Left cardiac atrium (tissue), 4 donors: ENCODE measurements around the gene MACROD2. TPM values are rescaled to one million over a fixed set of nuclear protein-coding genes. Genes with fewer than 3 reads are reported as not detected.

Experiments used
- ATAC-seq, 2 donors: fragments of 200-7000 bp; cut with Tn5 transposase; one replicate each; pipeline ENCODE4 v1.9.1; 2020; ENCODE audit warnings: mild to moderate bottlenecking in 2 of 2, moderate library complexity in 2 of 2
- DNase-seq: peaks from one replicate; pipeline ENCODE4 v3.0.0-alpha.2; 2020
- intact Hi-C, 2 donors: fragments of 100-400 bp; cut with DNase I; formaldehyde crosslinking; loops; one replicate each; pipeline versions ENCODE4 v1.14.1 to v1.15.1; 2022 to 2023
- total RNA-seq, 2 donors: library from RNA; stranded (reverse); fragmentation: NEBNext Ultra II Directional; extraction: Animal tissue kit (Norgen Biotek cat#: 25700); gene quantifications; one replicate each; pipeline ENCODE4 v1.2.1, GENCODE V29; 2021
- donor health status: DM: no; HTN: yes; CAD: no.
- donor health status: DM: no; HTN: yes; CAD: no; lungs with severe emphysema.
- donor health status: DM: yes; HTN: yes; CAD: no.
- donor health status: Dilated cardiomyopathy.

Gene MACROD2
- total RNA-seq, 2 donors from 2014 or later, result 1.3 to 2.6 TPM

DNA sequence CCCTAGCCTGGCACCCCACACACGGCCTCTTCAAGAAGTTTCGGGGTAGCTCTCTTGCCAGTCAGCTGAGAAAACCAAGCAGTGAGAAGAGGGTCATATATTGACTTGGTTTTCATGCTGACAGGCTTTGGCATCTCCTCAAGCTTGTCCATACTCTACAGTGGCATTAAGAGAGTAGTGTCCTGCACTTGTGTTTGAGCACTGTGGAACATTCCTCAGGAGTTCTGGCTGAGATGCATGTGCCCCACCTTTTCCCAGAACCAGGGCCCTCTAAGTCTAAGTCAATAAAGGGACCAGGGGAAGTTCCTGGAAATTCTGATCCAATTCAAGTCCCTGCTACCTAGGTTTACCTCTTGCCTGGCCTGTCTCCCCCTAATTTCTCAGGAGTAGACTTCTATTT is 886.2 kb downstream of the MACROD2 start:
- no peak for ATAC-seq
- intact Hi-C loops, result no loop called here
- no peak for DNase-seq

DNA sequence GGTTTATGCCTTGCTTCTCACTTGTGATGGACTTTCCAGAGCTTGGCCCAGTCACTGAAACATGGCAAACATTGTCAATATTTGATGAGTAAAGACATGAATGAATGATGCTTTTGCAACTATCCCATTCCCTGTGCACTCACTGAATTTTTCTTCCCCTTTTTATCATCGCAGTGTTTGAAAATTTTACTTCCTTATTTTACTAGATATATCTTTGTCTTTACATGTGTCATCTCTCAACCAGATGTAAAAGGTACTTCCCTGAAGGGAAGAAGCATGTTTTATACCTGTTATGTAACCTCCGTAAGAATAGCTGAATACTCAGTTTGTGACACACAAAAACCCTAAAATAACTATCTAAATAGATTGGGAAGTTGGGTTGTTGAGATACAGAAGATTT is 886.8 kb downstream of the MACROD2 start:
- ATAC-seq, result no peak
- DNase-seq, result no peak
- intact Hi-C loops, result no loop called here

DNA sequence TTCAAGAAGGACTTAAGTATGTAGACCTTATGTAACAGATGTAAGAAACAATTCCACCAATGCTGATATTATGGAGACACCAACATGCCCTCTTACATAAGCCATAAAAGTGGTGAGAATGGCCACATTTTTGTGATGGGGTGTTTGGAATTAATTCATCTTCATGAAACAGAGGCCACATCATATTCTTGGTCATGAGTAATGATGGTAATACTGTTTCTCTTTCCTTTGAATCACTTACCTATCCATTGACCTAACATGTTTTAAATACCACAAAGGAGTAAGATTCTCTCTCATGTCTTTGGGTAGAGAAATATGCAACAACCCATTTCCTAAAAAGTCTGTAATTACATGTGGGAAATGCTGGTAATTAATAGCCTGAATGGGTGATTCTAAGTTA is 887.5 kb downstream of the MACROD2 start:
- intact Hi-C loops, result no loop called here
- ATAC-seq, result no peak
- no peak for DNase-seq

DNA sequence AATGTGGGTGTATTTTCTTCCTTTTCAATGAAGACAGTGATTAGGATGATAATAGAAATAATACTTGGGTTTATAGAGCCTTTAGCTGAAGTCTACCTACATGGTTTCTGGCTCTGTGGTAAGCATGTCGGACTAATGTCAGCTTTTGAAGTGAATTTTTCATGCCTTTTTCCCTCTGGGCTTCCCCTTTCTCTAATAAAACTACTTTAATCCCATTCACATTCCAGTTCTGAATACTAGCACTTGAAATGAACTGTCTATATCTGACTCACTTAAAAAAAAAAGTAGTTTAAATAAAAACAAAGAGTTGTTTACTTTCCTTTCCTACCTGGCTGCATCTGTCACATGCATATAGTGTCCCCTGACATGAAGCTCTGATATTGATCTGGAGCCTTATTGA is 888.0 kb downstream of the MACROD2 start:
- no peak for ATAC-seq
- intact Hi-C loops, result no loop called here
- no peak for DNase-seq

DNA sequence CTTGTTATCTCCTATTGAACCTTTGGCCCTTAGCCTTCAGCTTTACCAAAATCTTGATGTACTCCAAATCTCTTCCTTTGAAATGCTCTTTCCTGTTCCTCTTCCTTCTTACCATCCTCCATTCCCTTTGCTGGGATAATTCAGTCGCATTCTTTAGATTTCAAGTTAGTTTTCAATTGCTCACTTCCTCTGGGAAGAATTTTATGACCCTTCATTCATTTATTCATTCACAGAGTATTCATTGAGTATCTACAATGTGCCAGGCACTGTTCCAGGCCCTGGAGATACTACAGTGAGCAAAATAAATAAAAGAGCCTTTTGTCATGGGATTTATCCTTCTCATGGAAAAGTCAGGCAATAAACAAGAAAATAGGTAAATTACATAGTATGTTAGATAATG is 890.3 kb downstream of the MACROD2 start:
- intact Hi-C loops, result no loop called here
- ATAC-seq (no peak), DNase-seq (no peak)

DNA sequence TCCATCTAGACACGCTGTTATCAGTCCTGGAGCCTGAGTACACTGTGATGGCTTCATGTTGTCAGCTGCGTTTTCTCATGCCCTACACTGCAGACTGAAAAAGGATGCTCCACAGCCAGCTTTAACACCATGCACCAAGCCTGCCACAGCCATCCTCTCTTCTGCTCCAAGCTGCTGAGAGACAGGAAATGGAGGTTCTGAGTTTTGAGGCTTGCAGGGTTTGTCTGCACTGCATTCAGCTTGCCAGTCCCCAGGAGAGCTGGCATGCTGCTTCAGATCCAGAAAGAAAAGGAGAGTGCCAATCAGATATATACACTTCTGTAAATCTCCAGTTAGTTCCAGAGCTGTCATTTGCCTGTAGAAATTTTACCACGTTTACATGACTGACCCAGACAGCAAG is 892.8 kb downstream of the MACROD2 start:
- ATAC-seq (no peak), DNase-seq (no peak)
- intact Hi-C loops, result no loop called here

DNA sequence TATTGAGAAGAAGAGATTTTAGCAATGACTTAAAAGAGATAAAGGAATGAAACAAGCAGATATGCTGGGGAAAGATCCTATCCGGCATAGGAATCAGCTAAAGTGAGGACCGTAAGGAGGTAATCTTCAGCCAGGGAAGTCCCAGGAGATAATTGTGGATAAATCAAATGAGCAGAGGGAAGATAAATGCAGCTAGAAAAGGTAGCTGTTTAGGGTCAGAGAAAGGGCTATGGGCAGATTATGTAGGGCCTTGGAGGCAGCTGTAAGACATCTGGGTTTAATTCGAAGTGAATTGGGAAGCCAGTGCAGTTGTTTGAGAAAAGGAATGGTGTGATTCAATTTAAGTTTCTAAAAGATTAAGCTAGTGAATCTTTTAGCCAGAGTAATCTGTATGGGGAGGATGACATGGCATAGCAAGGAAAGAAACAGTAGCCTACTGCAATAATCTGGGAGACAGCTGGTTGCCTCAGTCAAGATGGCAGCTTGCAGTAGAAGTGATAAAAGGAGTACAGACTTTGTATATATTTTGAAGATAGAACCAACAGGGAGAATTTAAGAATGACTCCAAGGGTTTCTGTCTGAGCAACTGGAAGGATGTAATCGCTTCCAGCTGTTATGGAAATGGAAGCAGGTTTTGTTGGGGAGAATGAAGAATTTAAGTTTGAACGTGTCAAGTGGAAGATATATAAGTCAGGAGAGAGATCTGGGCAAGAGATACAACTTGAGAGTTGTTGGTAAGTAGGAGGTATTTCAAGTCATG is 894.4 kb downstream of the MACROD2 start:
- intact Hi-C loops, result no loop called here
- no peak for ATAC-seq

DNA sequence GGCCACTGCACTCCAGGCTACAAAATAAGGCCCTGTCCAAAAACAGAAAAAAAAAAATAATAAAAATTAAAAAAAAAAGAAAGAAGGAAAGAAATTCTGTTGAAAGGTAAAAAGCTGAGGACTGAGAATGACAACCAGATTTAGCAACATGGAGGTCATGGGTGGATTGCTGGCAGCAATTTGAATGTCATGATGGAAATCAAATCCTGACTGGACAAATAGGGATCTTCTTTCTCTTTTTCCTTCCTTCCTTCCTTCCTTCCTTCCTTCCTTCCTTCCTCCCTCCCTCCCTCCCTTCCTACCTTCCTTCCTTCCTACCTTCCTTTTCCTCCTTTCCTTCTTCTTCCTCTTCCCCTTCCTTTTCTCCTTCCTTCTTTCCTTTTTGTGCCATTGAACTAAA is 895.4 kb downstream of the MACROD2 start:
- ATAC-seq, result no peak
- intact Hi-C loops, result no loop called here
- no peak for DNase-seq

More for the DNA sequence above, 894.4 kb downstream of the MACROD2 start:
- no peak for DNase-seq

DNA sequence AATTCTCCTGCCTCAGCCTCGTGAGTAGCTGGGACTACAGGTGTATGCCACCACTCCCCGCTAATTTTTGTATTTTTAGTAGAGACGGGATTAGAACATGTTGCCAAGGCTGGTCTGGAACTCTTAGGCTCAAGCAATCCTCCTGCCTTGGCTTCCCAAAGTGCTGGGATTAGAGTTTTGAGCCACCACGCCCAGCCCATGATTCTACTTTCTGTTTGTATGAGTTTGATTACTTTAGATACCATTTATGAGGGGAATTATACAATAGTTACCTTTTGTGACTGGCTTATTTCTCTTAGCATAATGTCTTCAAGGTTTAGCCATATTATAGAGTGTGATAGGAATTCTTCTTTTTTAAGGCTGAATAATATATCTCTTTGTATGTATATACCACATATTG is 897.5 kb downstream of the MACROD2 start:
- DNase-seq, result no peak
- intact Hi-C loops, result no loop called here
- no peak for ATAC-seq

DNA sequence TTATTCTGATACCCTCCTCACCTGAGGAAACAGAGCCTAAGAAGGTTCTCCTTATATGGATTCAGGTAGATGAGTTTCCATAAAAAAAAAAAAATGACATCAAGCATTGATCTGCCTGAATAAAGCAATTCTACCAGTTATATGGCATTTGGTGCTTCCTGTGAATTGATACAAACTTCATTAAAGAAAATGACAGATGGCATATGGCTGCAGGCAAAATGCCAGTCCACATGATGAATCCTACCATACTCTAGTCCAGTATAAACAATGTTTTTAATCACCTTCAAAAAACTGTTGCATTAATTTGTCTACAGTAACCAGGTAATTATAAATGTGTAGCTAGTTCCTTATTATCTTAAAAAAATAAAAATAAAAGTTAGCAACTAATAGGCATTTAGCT is 901.3 kb downstream of the MACROD2 start:
- DNase-seq (no peak), ATAC-seq (no peak)
- intact Hi-C loops, result no loop called here

DNA sequence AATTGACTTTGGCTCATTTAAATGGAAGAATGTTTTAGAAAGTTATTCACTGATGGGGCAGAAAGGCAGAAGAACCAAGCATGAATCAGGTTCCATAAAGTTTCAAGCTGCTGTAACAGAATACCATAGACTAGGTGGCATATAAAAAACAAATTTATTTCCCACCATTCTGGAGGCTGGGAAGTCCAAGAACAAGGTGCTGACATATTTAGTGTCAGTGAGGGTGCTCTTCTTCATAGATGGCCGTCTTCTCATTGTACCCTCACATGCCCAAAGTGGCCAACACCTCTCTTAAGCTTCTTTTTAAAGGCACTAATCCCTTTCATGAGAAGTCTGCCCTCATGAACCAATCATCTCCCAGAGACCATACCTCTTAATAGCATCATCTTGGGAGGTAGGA is 902.3 kb downstream of the MACROD2 start:
- DNase-seq (no peak), ATAC-seq (no peak)
- intact Hi-C loops, result no loop called here

DNA sequence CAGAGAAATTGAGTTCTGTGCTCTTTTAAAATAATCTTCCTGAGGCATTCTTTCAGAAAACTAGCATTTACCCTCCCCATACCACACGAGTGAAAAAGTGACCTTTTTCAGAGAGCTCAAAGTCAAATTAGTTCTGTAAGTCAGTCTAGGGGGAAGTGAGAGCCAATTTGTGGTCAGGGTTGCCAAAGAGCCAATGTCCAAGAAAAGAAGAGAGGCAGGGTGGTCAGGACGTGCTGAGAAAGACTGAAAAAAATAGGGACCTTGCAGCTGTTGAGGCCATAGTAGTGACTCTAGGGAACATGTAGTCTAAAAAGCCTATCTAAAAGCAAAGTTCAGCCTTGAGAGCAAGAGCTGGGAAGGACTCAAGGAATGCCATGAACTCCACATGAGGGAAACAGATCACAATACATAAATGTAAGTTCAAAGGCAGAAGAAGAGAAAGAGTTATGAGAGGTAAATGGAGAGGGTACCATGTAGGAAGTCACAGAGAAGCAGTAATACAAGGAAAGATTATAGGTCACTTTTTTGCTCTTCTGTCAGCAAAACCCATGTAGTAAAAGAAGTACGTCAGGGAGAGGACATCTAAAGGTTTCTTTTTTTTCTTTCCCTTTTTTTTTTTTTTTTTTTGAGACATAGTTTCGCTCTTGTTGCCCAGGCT is 907.2 kb downstream of the MACROD2 start:
- intact Hi-C loops, result no loop called here
- DNase-seq, result no peak
- no peak for ATAC-seq

DNA sequence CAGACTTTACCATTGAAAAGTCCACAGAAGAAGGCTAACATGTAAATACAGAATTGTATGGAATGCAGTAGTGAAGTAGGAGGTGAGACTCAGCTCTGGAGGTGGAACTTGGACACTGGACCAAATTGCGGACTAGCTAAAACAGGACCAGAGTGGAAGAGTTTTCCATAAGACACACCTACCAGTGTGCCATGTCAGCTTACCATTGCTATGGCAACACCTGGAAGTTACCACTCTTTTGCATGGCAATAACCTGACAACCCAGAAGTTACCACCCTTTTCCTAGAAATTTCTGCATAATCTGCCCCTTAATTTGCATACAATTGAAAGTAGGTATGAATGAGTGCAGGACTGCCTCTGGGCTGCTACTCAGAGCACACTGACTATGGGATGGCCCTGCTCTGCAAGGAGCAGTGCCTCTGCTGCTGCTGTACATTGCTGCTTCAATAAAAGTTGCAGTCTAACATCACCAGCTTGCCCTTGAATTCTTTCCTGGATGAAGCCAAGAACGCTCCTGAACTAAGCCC is 911.7 kb downstream of the MACROD2 start:
- no peak for ATAC-seq
- intact Hi-C loops, result no loop called here
- no peak for DNase-seq

DNA sequence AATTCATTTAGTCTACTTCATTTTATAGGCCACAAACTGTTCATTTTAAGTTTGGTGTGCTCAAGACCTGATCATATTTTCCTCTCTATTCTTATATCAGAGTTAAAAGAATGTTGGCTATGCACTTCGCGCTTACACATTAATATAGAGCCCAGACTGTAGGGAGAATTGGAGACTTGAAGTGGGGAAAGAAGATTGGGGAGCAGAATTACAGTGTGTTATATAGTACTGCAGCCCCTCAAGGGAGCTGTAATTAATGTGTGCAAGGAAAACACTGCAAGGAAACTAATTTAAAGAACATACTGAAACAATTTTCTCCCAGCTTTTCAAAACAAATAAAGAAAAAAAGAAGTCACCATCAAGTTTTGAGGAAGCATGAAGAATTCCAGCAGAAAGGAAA is 914.8 kb downstream of the MACROD2 start:
- intact Hi-C loops, result no loop called here
- no peak for ATAC-seq
- DNase-seq, result no peak

DNA sequence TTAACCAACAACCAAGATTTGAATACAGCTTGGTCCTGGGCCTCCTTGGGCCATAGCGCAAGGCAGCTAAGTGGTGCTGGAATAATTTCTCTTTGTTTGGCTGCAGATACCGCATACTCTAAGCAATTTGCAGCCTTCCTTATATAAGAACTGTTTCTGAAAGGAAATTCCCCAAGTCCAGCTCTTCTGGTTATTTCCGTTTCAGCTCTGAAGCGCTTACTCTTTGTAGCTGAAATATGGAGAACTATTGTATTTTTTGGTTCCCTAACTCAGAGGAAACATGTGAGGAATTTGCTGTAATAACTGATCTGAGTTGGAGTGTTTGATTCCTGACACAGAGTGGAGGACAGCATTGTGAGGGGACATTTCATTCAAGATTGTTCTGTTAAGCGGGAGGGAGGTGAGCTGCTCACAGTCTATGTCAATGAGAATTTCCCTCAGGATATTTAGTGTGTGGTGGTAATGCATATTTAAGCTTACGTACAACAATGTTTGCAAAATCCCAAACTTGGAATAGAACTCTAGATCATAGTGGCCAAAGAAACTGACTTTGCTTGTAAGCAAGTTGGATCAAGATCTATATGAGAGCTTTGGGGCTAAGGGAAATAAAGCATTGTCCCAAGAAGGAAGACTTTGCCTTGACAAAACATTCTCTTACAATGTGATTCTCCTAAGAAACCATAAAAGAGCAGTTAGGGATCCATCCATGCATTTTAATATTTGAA is 918.7 kb downstream of the MACROD2 start:
- no peak for DNase-seq
- ATAC-seq, result no peak
- intact Hi-C loops, result no loop called here

DNA sequence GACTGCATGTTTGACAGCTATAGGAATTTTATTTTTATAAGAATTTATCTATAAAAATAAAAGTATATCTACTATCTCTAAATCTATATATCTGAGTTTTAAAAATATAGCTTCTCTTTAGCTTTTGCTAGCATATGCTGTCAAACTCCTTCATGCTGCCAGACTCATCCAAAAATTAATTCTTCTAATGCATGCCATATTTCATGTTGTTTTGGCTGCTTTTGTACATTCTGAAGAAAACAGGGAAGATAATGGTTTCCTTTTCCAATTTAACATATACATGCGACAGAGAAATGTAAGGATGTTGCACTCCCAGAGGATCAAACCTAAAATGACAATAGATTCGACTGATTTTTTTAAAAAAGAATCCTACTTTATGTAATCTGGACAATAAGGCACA is 919.3 kb downstream of the MACROD2 start:
- no peak for ATAC-seq
- intact Hi-C loops, result no loop called here
- DNase-seq, result no peak

DNA sequence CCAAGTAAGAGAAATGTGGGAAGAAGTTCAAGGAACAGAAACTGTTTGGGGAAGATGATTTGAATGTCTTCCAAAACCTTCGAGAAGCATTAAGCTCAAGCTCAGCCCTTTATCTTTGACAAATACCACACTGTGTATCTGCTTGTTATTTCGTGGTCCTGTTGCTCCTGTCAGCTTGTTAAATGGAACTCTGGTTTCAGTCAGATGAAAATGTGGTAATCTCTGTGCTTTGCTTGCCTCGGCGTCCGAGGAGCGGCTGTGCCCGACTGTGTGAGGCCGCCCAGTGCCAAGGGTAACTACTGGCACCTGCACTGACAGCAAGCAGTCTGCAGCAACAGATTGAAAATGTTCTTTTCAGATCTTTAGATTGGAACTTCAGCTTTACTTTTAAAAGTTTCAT is 920.0 kb downstream of the MACROD2 start:
- intact Hi-C loops, result no loop called here
- no peak for DNase-seq

DNA sequence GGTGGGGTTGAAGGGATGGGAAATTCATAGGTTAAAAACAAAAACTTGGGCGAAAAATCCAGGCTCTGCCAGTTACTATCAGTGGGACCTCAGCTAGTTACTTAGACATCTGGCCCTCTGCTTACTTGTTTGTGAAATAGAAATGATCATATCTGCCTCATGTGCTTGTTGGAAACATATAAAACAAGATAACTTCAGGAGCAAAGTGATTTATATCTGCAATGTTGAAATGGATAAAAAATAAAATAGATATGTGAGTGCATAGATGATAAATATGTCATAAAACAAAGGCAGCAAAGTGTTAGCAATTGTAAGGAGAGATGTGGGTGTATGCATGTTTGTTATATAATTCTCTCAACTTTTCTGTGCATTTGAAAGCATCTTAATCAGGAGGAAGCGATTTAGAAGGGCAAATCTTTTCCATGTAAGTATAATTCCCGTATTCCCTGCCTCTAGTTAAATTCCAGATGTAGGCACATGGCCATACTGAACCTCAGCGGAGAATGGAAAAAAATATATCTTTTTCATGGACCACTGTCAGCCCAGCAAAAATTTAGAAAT is 921.1 kb downstream of the MACROD2 start:
- intact Hi-C loops, result no loop called here
- no peak for DNase-seq

More for the DNA sequence above, 920.0 kb downstream of the MACROD2 start:
- no peak for ATAC-seq

DNA sequence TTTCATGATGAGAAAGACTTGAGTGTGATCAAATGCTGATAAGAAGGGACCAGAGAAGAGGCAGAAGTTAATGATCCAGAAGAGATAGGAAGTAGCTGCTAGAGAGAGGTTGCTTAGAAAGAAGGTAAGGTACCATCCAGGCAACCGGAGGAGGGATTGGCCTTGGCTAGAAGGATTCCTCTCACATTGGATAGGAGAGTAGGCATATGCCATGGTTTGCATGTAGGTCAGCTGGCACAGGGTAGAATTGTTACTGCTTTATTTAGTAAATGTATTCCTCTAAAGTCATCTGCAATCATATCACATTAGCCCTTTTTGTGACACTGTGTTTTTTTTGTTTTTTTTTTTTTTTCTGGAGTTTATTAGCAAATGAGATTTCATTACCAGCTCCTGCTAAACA is 923.0 kb downstream of the MACROD2 start:
- no peak for DNase-seq
- ATAC-seq, result no peak
- intact Hi-C loops, result no loop called here

More for the DNA sequence above, 921.1 kb downstream of the MACROD2 start:
- ATAC-seq, result no peak

DNA sequence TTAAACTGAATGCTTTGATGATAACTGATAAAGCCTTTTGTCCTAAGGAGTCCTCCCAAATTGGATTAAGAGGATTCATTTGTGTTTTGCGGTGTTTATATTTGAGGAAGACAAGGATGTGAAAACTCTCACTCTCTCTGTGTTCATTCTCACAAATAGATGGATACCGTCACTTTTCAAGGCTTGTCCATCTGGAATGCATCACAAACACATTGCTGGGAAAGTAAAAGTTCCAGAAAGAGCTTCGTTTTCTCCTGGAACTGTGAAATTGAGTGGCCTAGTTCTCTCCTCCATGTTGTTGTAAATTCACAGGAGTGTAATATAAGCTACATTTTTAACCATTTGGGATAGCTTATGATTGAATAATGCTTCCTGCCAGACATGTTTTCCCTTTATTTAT is 923.7 kb downstream of the MACROD2 start:
- intact Hi-C loops, result no loop called here
- DNase-seq (no peak), ATAC-seq (no peak)
